Measurements from ENCODE around the gene PLCD1.

PLCD1 gene

GRCh38 chr3:38005076-38006020 is 24.1 kb downstream of the PLCD1 start:
- CTCF ChIA-PET = interaction anchor here (1.0 to 4.7 kb wide), 7 partner anchors 8 to 475 kb away, joined by 3 to 40 read pairs (median 8); no protein-coding TSS in a partner anchor
- POLR2A ChIA-PET = no interaction called here
- no peak for DNase-seq (ENCODE audit: low read depth, low spot score)
- no peak for TF ChIP-seq CTCF (IDR thresholded peaks at IDR 0.05; ENCODE audit: insufficient read depth, low read length, missing control alignments)
- no peak overlapping the region for H3K4me3 ChIP-seq (ENCODE audit: low read depth, low read length)

GRCh38 chr3:38004415-38005075 is 24.9 kb downstream of the PLCD1 start:
- ChIA-PET CTCF (interaction anchor here (0.7 to 4.7 kb wide), 21 partner anchors 8 to 476 kb away, joined by 3 to 40 read pairs (median 4); no protein-coding TSS in a partner anchor), POLR2A (no interaction called here)
- TF ChIP-seq CTCF (IDR thresholded peaks at IDR 0.05; ENCODE audit: insufficient read depth, low read length, missing control alignments) = peak; percentile 75
- H3K4me3 ChIP-seq (ENCODE audit: low read depth, low read length) = no peak overlapping the region
- no peak for DNase-seq (ENCODE audit: low read depth, low spot score)

- ChIA-PET POLR2A (no interaction called here), CTCF (interaction anchor here (0.6 to 4.7 kb wide), 27 partner anchors 10 to 479 kb away, joined by 3 to 40 read pairs (median 3); partner anchors contain the start of gene PLCD1)
- H3K4me3 ChIP-seq (ENCODE audit: low read depth, low read length) = no peak overlapping the region
- no peak for TF ChIP-seq CTCF (IDR thresholded peaks at IDR 0.05; ENCODE audit: insufficient read depth, low read length, missing control alignments)
- no peak for DNase-seq (ENCODE audit: low read depth, low spot score)
Observed at GRCh38 chr3:38003817-38004414, 25.5 kb downstream of the PLCD1 start.

- CTCF ChIA-PET = interaction anchor here (0.6 to 4.7 kb wide), 27 partner anchors 8 to 479 kb away, joined by 3 to 40 read pairs (median 3); partner anchors contain the start of gene PLCD1
- H3K4me3 ChIP-seq (ENCODE audit: low read depth, low read length) = no peak overlapping the region
- peak; percentile 85 for TF ChIP-seq CTCF (IDR thresholded peaks at IDR 0.05; ENCODE audit: insufficient read depth, low read length, missing control alignments)
- POLR2A ChIA-PET = no interaction called here
- DNase-seq (ENCODE audit: low read depth, low spot score) = no peak
Observed at GRCh38 chr3:38003371-38003816, 26.0 kb downstream of the PLCD1 start.

GRCh38 chr3:38002940-38003339 is 26.5 kb downstream of the PLCD1 start:
- no peak overlapping the region for H3K4me3 ChIP-seq (ENCODE audit: low read depth, low read length)
- no peak for TF ChIP-seq CTCF (IDR thresholded peaks at IDR 0.05; ENCODE audit: insufficient read depth, low read length, missing control alignments)
- ChIA-PET POLR2A (no interaction called here), CTCF (interaction anchor here (1.1 to 4.7 kb wide), 8 partner anchors 8 to 477 kb away, joined by 3 to 40 read pairs (median 8); no protein-coding TSS in a partner anchor)
- no peak for DNase-seq (ENCODE audit: low read depth, low spot score)
